Activated CD4-positive, alpha-beta T cell treated with anti-CD3 and anti-CD28 coated beads for 4 hours (primary cell): ENCODE measurements around the gene SERBP1.

Experiments
- DNase-seq, 2 donors: peaks; one replicate each; pipeline ENCODE4 v3.0.0-alpha.2; 2020

The SERBP1 gene

DNA sequence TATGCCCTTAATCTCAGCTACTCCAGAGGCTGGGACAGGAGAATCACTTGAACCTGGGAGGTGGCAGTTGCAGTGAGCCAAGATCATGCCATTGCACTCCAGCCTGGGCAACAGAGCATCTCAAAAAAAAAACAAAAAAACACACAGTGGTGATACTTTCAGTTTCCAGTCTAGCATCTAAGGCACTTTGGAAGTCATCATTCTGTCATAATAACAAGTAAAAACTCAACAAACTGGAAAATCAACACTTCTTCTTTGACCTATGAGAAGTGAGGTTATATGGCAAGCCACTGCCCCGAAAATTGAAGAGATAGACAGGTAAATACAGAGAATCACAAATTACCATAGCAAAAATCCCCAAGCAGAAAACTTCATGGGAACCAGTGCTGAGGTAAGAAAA lies 70.6 kb downstream of the SERBP1 start:
- DNase-seq = no peak
